ENCODE data around the gene GPR15LG.

GPR15LG gene

DNA sequence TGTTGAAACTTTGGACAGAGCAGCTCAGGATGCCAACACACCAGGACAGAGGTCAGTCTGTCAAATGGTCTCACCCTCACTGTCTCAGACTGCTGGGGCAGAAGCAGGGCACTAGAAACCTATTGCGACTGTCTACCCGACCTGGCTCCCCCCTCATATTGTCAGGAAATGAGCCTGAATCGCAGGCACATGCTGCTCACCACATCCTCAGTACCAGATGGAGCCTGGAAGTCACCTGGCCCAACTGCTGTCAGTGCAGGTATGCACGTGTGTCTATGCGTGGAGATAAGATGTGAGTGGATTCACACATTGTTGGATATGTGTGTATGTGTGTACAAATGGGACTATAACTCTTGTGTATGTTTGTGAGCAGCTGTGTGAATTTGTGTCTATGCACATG lies 17.5 kb downstream of the GPR15LG start:
- no peaks in the 10 kb centered on the region for H3K36me3 ChIP-seq (ENCODE audit: control insufficient read depth in 2 of 2, insufficient read depth in 1 of 2, low read length in 2 of 2)
- TF ChIP-seq, protein P1, sequence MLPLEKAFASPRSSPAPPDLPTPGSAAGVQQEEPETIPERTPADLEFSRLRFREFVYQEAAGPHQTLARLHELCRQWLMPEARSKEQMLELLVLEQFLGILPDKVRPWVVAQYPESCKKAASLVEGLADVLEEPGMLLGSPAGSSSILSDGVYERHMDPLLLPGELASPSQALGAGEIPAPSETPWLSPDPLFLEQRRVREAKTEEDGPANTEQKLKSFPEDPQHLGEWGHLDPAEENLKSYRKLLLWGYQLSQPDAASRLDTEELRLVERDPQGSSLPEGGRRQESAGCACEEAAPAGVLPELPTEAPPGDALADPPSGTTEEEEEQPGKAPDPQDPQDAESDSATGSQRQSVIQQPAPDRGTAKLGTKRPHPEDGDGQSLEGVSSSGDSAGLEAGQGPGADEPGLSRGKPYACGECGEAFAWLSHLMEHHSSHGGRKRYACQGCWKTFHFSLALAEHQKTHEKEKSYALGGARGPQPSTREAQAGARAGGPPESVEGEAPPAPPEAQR (tag by site-specific recombination; IDR thresholded peaks at IDR 0.05), result no peak
- TF ChIP-seq ZSCAN23 (tag by site-specific recombination; IDR thresholded peaks at IDR 0.05), result no peak
- TF ChIP-seq, protein P2, sequence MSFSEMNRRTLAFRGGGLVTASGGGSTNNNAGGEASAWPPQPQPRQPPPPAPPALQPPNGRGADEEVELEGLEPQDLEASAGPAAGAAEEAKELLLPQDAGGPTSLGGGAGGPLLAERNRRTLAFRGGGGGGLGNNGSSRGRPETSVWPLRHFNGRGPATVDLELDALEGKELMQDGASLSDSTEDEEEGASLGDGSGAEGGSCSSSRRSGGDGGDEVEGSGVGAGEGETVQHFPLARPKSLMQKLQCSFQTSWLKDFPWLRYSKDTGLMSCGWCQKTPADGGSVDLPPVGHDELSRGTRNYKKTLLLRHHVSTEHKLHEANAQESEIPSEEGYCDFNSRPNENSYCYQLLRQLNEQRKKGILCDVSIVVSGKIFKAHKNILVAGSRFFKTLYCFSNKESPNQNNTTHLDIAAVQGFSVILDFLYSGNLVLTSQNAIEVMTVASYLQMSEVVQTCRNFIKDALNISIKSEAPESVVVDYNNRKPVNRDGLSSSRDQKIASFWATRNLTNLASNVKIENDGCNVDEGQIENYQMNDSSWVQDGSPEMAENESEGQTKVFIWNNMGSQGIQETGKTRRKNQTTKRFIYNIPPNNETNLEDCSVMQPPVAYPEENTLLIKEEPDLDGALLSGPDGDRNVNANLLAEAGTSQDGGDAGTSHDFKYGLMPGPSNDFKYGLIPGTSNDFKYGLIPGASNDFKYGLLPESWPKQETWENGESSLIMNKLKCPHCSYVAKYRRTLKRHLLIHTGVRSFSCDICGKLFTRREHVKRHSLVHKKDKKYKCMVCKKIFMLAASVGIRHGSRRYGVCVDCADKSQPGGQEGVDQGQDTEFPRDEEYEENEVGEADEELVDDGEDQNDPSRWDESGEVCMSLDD (tag by site-specific recombination; IDR thresholded peaks at IDR 0.05), result no peak
- no peak for TF ChIP-seq ZNF473 (tag by site-specific recombination; IDR thresholded peaks at IDR 0.05)
- no peak for TF ChIP-seq GLI2 (tag by site-specific recombination; IDR thresholded peaks at IDR 0.05; ENCODE audit: borderline replicate concordance, low read depth)
- no peak for TF ChIP-seq SP3 (tag by site-specific recombination; IDR thresholded peaks at IDR 0.05)
- TF ChIP-seq, protein P3, sequence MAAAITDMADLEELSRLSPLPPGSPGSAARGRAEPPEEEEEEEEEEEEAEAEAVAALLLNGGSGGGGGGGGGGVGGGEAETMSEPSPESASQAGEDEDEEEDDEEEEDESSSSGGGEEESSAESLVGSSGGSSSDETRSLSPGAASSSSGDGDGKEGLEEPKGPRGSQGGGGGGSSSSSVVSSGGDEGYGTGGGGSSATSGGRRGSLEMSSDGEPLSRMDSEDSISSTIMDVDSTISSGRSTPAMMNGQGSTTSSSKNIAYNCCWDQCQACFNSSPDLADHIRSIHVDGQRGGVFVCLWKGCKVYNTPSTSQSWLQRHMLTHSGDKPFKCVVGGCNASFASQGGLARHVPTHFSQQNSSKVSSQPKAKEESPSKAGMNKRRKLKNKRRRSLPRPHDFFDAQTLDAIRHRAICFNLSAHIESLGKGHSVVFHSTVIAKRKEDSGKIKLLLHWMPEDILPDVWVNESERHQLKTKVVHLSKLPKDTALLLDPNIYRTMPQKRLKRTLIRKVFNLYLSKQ (tag by site-specific recombination; IDR thresholded peaks at IDR 0.05; ENCODE audit: borderline replicate concordance), result no peak
- TF ChIP-seq ZFP41 (tag by site-specific recombination; IDR thresholded peaks at IDR 0.05; ENCODE audit: borderline replicate concordance), result no peak
- TF ChIP-seq ZNF843 (tag by site-specific recombination; IDR thresholded peaks at IDR 0.05), result no peak
- TF ChIP-seq ZBTB20 (tag by site-specific recombination; IDR thresholded peaks at IDR 0.05), result no peak
- TF ChIP-seq MYNN (tag by site-specific recombination; IDR thresholded peaks at IDR 0.05; ENCODE audit: borderline replicate concordance), result no peak
- TF ChIP-seq, protein P4, sequence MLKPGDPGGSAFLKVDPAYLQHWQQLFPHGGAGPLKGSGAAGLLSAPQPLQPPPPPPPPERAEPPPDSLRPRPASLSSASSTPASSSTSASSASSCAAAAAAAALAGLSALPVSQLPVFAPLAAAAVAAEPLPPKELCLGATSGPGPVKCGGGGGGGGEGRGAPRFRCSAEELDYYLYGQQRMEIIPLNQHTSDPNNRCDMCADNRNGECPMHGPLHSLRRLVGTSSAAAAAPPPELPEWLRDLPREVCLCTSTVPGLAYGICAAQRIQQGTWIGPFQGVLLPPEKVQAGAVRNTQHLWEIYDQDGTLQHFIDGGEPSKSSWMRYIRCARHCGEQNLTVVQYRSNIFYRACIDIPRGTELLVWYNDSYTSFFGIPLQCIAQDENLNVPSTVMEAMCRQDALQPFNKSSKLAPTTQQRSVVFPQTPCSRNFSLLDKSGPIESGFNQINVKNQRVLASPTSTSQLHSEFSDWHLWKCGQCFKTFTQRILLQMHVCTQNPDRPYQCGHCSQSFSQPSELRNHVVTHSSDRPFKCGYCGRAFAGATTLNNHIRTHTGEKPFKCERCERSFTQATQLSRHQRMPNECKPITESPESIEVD (tag by site-specific recombination; IDR thresholded peaks at IDR 0.05), result no peak
- TF ChIP-seq, protein P5, sequence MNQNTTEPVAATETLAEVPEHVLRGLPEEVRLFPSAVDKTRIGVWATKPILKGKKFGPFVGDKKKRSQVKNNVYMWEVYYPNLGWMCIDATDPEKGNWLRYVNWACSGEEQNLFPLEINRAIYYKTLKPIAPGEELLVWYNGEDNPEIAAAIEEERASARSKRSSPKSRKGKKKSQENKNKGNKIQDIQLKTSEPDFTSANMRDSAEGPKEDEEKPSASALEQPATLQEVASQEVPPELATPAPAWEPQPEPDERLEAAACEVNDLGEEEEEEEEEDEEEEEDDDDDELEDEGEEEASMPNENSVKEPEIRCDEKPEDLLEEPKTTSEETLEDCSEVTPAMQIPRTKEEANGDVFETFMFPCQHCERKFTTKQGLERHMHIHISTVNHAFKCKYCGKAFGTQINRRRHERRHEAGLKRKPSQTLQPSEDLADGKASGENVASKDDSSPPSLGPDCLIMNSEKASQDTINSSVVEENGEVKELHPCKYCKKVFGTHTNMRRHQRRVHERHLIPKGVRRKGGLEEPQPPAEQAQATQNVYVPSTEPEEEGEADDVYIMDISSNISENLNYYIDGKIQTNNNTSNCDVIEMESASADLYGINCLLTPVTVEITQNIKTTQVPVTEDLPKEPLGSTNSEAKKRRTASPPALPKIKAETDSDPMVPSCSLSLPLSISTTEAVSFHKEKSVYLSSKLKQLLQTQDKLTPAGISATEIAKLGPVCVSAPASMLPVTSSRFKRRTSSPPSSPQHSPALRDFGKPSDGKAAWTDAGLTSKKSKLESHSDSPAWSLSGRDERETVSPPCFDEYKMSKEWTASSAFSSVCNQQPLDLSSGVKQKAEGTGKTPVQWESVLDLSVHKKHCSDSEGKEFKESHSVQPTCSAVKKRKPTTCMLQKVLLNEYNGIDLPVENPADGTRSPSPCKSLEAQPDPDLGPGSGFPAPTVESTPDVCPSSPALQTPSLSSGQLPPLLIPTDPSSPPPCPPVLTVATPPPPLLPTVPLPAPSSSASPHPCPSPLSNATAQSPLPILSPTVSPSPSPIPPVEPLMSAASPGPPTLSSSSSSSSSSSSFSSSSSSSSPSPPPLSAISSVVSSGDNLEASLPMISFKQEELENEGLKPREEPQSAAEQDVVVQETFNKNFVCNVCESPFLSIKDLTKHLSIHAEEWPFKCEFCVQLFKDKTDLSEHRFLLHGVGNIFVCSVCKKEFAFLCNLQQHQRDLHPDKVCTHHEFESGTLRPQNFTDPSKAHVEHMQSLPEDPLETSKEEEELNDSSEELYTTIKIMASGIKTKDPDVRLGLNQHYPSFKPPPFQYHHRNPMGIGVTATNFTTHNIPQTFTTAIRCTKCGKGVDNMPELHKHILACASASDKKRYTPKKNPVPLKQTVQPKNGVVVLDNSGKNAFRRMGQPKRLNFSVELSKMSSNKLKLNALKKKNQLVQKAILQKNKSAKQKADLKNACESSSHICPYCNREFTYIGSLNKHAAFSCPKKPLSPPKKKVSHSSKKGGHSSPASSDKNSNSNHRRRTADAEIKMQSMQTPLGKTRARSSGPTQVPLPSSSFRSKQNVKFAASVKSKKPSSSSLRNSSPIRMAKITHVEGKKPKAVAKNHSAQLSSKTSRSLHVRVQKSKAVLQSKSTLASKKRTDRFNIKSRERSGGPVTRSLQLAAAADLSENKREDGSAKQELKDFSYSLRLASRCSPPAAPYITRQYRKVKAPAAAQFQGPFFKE (tag by site-specific recombination; IDR thresholded peaks at IDR 0.05; ENCODE audit: borderline replicate concordance), result no peak
- H3K4me1 ChIP-seq (ENCODE audit: control insufficient read depth, insufficient read depth, low read length), result peaks cover 5% of the 10 kb centered on the region
- no peaks in the 10 kb centered on the region for H3K9me3 ChIP-seq (ENCODE audit: control insufficient read depth, insufficient read depth, low read depth, low read length)
- no peak overlapping the region for H3K4me3 ChIP-seq (ENCODE audit: low read depth, low read length)
- POLR2A ChIA-PET, result no interaction called here
- H3K27ac ChIP-seq (ENCODE audit: extremely low read depth, low read depth, low read length), result no peak overlapping the region
- CTCF ChIA-PET, result interaction anchor here (1.1 to 1.8 kb wide), 2 partner anchors 12 to 43 kb away, joined by 4 to 5 read pairs; no protein-coding TSS in a partner anchor

Measured in HEK293 (cell line).